Activated naive CD4-positive, alpha-beta T cell treated with anti-CD3 and anti-CD28 coated beads, Interleukin-2, amount 50 U/mL, for 72 hours (primary cell): ENCODE results near the gene SOX11. TPM values are rescaled to one million over a fixed set of nuclear protein-coding genes. Genes with fewer than 3 reads are reported as not detected.

ENCODE experiments used
- ATAC-seq, 2 donors: fragments of 150-1000 bp; cut with Tn5 transposase; 2 replicates each; pipeline ENCODE4 v1.10.0; 2021; ENCODE audit warnings: mild to moderate bottlenecking in 2 of 2, moderate library complexity in 2 of 2
- DNase-seq, 2 donors: peaks; one replicate each; pipeline ENCODE4 v3.0.0; 2021 to 2022; ENCODE audit warnings: low spot score in 2 of 2
- H3K27ac Mint-ChIP-seq, 2 donors: one replicate each; pipeline ENCODE4 v1.8.0; 2022; ENCODE audit warnings: mild to moderate bottlenecking in 2 of 2, mixed read lengths in 2 of 2
- H3K36me3 Mint-ChIP-seq, 2 donors: one replicate each; pipeline ENCODE4 v1.8.0; 2022; ENCODE audit warnings: mixed read lengths in 2 of 2
- H3K9me3 Mint-ChIP-seq, 2 donors: one replicate each; pipeline ENCODE4 v1.8.0; 2022; ENCODE audit warnings: mixed read lengths in 2 of 2
- total RNA-seq, 2 donors: library from RNA; stranded (reverse); gene quantifications; one replicate each; pipeline ENCODE4 v1.2.3, GENCODE V29; 2022

The SOX11 gene
- total RNA-seq, 2 donors from 2014 or later, result not detected

DNA sequence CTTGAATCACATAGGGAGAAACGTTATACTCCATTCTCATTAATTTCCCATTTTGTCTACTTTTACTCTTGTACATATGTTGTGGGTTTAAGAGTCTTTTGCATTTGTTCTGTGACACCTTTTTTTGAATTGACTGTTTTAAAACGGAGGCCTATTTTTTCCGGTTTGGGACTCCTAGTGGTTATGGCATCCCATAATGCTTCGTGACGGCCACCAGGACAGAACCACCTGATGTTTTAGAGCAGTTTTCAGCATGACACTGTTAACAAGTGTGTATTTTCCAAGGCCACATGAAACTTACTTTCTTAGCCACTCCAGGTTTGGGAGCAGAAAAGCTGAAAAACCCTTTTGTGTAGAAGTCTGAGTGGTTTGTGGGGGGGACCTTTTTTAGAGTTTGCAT lies 8.4 kb downstream of the SOX11 start:
- H3K36me3 Mint-ChIP-seq, result peaks cover 0 to 9% of the 10 kb centered on the region in 2 donors
- peaks cover 5% of the 10 kb centered on the region in 2 donors for H3K9me3 Mint-ChIP-seq
- DNase-seq (no peak), ATAC-seq (no peak)
- no peak overlapping the region for H3K27ac Mint-ChIP-seq

- Mint-ChIP-seq H3K9me3 (peaks cover 5% of the 10 kb centered on the region in 2 donors), H3K27ac (no peak overlapping the region)
Measured at GRCh38 chr2:5701266-5701665, 9.1 kb downstream of the SOX11 start.

DNA sequence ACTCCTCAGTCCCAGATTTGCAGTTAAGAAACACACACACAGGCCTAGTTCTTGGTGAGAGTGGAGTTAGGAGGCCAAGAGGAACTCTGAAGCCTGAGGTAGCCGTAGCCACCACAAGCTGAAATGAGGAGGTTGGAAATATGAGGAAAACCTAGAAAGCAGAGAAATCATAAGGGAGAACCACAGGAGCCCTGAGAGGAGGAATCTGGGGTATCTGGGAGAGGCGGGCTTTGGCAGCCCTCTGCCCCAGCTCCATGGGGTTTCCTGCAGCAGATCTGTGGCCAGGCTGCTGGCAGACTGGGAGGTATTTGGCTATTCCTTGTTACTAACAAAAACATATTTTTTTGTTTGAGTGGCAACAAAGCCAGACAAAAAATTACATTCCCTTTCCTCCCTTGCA lies 11.0 kb downstream of the SOX11 start:
- Mint-ChIP-seq H3K27ac (no peak overlapping the region), H3K36me3 (peaks cover 0 to 9% of the 10 kb centered on the region in 2 donors), H3K9me3 (peaks cover 5 to 10% of the 10 kb centered on the region in 2 donors)
- DNase-seq (no peak), ATAC-seq (no peak)

More at GRCh38 chr2:5701266-5701665, 9.1 kb downstream of the SOX11 start:
- peaks cover 0 to 9% of the 10 kb centered on the region in 2 donors for H3K36me3 Mint-ChIP-seq
- DNase-seq, result no peak
- no peak for ATAC-seq

- Mint-ChIP-seq H3K36me3 (peaks cover 0 to 9% of the 10 kb centered on the region in 2 donors), H3K9me3 (peaks cover 5 to 14% of the 10 kb centered on the region in 2 donors), H3K27ac (no peak overlapping the region)
- no peak for ATAC-seq
- DNase-seq, result no peak
Measured at GRCh38 chr2:5705490-5705889, 13.3 kb downstream of the SOX11 start.

GRCh38 chr2:5706717-5707455 lies 14.7 kb downstream of the SOX11 start:
- ATAC-seq (no peak), DNase-seq (no peak)
- peaks cover 0 to 4% of the 10 kb centered on the region in 2 donors for H3K36me3 Mint-ChIP-seq
- H3K27ac Mint-ChIP-seq, result no peak overlapping the region
- H3K9me3 Mint-ChIP-seq, result peaks cover 5 to 14% of the 10 kb centered on the region in 2 donors

DNA sequence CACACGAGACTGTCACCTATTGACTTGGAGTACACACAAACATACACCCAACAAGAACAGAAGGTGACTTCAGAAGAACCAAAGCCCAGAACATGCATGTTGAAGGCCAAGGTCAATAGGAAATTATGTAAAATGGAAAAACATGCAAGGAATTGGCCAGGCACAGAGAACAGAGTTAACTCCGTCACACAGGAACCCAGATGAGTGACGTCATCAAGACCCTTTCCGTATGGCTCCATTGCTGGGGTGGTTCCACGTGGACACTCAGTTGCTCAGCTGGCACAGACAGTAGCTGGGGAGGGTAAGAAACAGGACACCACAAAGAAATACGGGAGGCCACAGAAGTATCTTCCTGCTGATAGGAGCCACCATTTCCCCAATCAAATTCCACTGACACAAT lies 18.4 kb downstream of the SOX11 start:
- Mint-ChIP-seq H3K27ac (no peak overlapping the region), H3K36me3 (no peaks in the 10 kb centered on the region), H3K9me3 (peaks cover 0 to 10% of the 10 kb centered on the region in 2 donors)
- DNase-seq (no peak), ATAC-seq (no peak)

GRCh38 chr2:5713101-5713500 lies 20.9 kb downstream of the SOX11 start:
- H3K27ac Mint-ChIP-seq, result no peak overlapping the region
- DNase-seq (no peak), ATAC-seq (no peak)
- H3K36me3 Mint-ChIP-seq, result no peaks in the 10 kb centered on the region
- H3K9me3 Mint-ChIP-seq, result peaks cover 0 to 4% of the 10 kb centered on the region in 2 donors

GRCh38 chr2:5719629-5720334 lies 27.6 kb downstream of the SOX11 start:
- no peaks in the 10 kb centered on the region for H3K36me3 Mint-ChIP-seq
- ATAC-seq, result no peak
- H3K27ac Mint-ChIP-seq, result no peak overlapping the region

DNA sequence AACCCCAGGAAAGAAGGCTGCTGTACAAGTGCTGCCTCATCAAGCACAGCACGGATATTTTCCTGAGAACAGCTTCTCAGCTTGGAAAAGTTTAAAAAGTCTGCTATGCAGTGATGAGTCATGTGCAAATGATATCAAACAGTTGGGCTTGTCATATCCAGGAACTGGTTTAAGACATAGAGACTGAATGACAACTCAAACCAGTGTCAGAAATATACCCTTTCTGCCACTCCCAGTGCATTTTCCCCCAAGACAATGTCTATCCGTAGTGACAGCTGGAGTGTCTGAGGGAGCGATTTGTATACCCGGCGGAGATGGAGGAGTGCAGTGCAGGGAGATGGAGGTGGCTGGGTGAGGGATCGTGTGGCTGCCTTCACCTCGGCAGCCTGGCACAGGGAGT lies 28.2 kb downstream of the SOX11 start:
- DNase-seq, result no peak
- ATAC-seq, result no peak
- H3K36me3 Mint-ChIP-seq, result no peaks in the 10 kb centered on the region
- H3K9me3 Mint-ChIP-seq, result peaks cover 10 to 12% of the 10 kb centered on the region in 2 donors
- no peak overlapping the region for H3K27ac Mint-ChIP-seq

More at GRCh38 chr2:5719629-5720334, 27.6 kb downstream of the SOX11 start:
- H3K9me3 Mint-ChIP-seq, result peaks cover 10 to 12% of the 10 kb centered on the region in 2 donors
- no peak for DNase-seq

DNA sequence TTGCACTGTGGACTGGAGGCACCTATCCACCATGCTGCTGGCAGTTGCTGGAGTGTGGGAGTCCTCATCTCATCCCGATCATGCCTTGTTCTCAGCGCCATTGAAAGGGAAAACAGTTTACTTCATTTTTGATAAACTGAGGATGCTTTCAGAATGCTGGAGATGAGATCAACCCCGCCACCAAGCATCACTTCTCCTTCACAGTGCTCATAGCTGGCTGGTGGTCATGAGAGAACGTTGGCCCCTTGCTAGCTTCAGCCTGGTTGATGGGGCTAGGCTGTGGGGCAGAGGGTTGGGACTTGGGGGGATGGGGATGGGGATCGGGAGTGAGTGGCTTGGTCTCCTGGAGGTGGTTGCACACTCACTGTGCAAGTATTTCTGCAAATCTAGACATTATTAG lies 30.1 kb downstream of the SOX11 start:
- H3K27ac Mint-ChIP-seq, result no peak overlapping the region
- no peaks in the 10 kb centered on the region for H3K36me3 Mint-ChIP-seq
- DNase-seq, result no peak
- no peak for ATAC-seq
- peaks cover 10 to 12% of the 10 kb centered on the region in 2 donors for H3K9me3 Mint-ChIP-seq

DNA sequence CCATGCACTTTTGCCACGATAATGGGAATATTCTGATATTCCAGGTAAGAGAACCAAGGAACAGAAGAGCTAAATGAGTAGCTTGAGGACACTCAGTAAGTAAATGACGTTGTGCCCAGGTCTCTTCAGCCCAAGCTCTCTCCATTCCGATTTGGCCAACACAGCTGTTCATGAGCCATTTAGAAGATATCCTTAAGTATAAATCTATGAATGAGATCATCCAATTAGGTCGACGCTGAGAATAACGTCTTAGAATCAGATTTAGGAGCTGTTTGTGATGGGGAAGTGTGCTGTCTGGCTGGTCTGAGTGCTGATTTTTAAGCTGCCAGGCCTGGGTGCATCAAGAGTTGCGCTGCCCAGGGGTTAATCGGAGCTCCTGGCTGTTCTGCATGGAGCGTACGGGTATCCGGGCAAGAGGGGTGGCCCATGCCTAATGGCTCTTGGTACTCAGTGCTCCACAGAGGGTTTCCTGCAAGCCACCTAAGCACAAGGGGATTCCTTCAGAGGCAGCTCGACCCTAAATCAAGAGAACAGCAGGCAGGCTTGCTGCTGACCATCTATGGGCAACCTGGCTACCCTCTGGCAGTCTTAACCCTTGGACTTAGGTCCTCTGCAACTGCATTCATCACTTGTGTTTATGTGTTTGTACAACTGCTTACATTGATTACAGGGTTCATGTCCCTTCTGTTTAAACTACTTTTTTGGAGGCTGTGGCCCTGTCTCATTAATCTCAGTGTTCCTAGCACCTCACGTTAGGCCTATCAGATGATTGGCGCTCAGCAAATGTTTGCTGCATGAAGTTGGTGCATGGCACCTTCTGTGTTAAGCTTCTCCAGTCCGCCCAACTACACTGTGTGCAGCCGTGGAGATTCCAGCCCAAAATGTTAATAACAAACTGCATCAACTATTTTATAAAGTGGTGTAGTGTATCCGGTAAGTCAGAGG lies 31.9 kb downstream of the SOX11 start:
- H3K9me3 Mint-ChIP-seq, result peaks cover 4 to 7% of the 10 kb centered on the region in 2 donors
- ATAC-seq, result no peak
- no peak for DNase-seq
- no peaks in the 10 kb centered on the region for H3K36me3 Mint-ChIP-seq
- H3K27ac Mint-ChIP-seq, result no peak overlapping the region

DNA sequence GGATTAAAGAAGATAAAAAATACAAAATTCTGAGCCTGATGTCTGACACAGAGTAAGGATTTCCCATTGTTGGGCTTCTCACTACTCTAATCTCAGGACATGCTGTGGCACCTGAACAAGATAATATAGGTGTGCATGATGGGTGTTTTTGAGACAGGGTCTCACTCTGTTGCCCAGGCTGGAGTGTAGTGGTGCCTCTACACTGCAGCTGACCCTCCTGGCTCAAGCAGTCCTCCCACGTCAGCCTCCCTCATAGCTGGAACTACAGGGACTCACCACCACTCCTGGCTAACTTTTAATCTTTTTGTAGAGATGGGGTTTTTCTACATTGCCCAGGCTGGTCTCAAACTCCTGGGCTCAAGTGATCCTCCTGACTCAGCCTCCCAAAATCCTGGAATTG lies 32.9 kb downstream of the SOX11 start:
- Mint-ChIP-seq H3K9me3 (peaks cover 3 to 4% of the 10 kb centered on the region in 2 donors), H3K27ac (no peak overlapping the region), H3K36me3 (no peaks in the 10 kb centered on the region)
- DNase-seq, result no peak
- no peak for ATAC-seq

DNA sequence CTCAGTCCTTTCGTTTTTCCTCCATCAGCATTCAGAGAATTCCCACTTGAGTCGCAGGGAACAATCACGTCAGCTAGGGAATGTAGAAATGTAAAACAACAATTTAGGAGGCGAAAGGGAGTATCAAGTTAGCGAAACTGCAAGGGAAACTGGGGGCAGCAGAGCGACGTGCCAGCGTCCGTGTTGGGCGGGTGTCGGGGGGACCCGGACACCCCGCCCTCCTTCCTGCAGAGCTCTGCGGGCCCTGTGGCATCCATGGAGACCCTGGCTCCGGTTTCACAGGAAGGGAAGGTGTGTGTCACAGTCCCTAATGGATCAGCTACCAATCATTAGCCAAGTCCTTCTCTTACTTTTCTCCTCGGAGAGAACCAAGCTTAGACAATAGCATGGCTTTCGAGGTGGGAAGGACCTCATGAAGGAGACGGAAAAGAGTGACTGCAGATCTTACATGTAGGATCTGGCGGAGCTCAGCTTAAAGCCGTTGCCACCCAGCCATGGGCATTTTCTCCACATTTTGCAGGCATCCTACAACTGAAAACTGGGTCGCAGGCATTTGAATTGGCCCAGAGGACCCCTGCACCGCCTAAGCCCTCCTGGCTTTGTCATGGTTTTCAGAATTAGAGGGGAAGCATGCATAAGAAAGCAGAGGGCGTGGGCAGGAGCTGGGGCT lies 33.7 kb downstream of the SOX11 start:
- ATAC-seq (no peak), DNase-seq (no peak)
- Mint-ChIP-seq H3K27ac (no peak overlapping the region), H3K9me3 (no peaks in the 10 kb centered on the region), H3K36me3 (no peaks in the 10 kb centered on the region)

GRCh38 chr2:5727235-5727634 lies 35.1 kb downstream of the SOX11 start:
- DNase-seq (no peak), ATAC-seq (no peak)
- no peak overlapping the region for H3K27ac Mint-ChIP-seq
- no peaks in the 10 kb centered on the region for H3K36me3 Mint-ChIP-seq
- H3K9me3 Mint-ChIP-seq, result peaks cover 0 to 2% of the 10 kb centered on the region in 2 donors

GRCh38 chr2:5729416-5729815 lies 37.2 kb downstream of the SOX11 start:
- Mint-ChIP-seq H3K9me3 (peaks cover 0 to 7% of the 10 kb centered on the region in 2 donors), H3K36me3 (no peaks in the 10 kb centered on the region), H3K27ac (no peak overlapping the region)
- ATAC-seq (no peak), DNase-seq (no peak)

GRCh38 chr2:5730386-5730785 lies 38.2 kb downstream of the SOX11 start:
- no peak for ATAC-seq
- H3K27ac Mint-ChIP-seq, result no peak overlapping the region

More at GRCh38 chr2:5730386-5730785, 38.2 kb downstream of the SOX11 start:
- Mint-ChIP-seq H3K36me3 (no peaks in the 10 kb centered on the region), H3K9me3 (peaks cover 0 to 7% of the 10 kb centered on the region in 2 donors)
- no peak for DNase-seq
